ENCODE measurements around the gene HOXD8. TPM values are rescaled to one million over a fixed set of nuclear protein-coding genes. Genes with fewer than 3 reads are reported as not detected.

Gene HOXD8
- total and polyA plus RNA-seq, 9 of the 15 experiments (the other 6 are each of a cell fraction or from before 2014, with no cell fraction given) = 0.04 to 0.15 TPM; not detected in 7

DNA sequence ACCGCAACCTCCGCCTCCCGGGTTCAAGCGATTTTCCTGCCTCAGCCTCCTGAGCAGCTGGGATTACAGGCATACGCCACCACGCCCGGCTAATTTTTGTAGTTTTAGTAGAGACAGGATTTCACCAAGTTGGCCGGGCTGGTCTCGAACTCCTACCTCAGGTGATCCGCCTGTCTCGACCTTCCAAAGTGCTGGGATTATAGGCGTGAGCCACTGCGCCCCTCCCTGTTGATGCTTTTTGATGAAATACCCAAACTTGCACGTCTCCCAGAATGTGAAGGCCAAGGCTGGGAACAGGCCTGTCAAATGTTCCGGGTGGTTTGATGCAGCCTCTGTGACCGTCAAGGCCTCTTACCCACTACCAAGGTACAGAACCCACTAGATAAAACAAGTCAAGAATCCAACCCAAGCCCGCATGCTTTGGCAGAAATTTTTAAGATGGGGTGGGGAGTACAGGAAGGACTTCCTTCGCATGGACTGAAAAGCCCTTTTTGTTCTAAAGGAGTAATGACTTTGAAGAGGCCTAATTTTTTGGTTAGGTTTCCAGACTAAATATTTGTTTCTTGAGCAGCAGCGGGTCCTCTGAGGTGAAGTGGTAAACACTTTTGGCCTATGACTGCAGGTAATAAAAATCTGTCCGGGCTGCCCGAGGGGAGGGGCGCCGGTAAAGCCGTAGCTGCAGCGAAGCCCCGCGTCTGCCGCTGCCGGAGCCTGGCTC, 42.0 kb upstream of the HOXD8 start (continued):
- TF ChIP-seq, protein P1, sequence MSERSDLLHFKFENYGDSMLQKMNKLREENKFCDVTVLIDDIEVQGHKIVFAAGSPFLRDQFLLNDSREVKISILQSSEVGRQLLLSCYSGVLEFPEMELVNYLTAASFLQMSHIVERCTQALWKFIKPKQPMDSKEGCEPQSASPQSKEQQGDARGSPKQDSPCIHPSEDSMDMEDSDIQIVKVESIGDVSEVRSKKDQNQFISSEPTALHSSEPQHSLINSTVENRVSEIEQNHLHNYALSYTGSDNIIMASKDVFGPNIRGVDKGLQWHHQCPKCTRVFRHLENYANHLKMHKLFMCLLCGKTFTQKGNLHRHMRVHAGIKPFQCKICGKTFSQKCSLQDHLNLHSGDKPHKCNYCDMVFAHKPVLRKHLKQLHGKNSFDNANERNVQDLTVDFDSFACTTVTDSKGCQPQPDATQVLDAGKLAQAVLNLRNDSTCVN (CRISPR knock-in tag; IDR thresholded peaks at IDR 0.05) = no peak

DNA sequence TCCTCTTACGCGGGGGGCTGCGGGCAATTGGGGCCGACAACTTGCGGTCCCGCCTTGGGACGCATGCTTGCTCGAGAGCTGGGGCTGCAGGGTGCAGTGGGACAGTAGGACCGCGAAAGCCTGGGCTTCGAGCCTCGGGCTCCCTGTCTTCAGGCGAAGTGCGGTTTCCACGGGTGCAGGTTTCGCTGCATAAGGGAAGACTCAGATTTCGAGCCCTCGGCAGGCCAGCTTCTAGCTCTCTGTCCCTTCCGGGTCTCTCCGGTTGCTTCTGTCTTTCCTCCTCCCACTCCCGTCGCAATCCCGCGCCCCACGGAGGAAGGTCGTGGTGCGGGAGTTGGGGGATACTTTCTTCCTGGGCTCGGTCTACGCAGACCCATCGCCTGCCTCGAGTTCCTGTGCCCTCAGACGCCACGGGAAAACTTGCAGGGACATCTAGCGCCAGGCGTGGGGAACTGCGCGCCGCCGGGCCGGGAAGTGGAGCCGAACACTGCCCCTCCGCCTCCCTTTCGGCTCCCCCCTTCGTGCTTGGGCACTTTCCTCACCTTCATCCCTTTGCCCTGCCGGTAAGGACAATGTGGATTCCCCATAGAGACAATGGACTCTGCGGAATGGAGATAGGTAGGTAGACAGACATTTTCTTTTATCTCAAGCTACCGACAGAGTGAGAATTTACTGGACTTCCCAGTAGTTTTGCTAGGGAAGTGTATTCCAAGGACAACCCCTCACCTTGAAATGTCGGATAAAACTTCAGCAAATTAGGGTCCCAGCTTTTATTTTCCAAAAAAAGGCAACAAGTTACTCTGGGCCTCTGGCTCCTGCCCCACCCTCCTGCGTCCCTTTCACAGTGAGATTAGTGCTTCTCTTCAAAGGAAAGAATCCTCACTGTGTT, 41.2 kb upstream of the HOXD8 start:
- ChIA-PET CTCF (ENCODE audit: low intra/inter-chr PET ratio) (interaction anchor here (1.0 to 1.5 kb wide), 4 partner anchors 10 to 722 kb away, joined by 3 to 8 read pairs (median 4); no protein-coding TSS in a partner anchor), POLR2A (interaction anchor here (0.6 kb wide), 1 partner anchor 162 kb away, joined by 3 read pairs; no protein-coding TSS in a partner anchor)
- intact Hi-C loops (cut with micrococcal nuclease) = no loop called here
- Histone ChIP-seq H3K9ac (ENCODE audit: insufficient read depth in 1 of 2, low read depth in 2 of 2, low read length in 2 of 2) (0 out of 4 replicates have a peak overlapping the region, but pooled peaks of 1 of the 2 experiments have one; percentile 31), H3K79me2 (ENCODE audit: control insufficient read depth, insufficient read depth, low read length) (no peaks in the 10 kb centered on the region), H3K4me3 (no peak overlapping the region), H4K20me1 (replicated peaks; ENCODE audit: control insufficient read depth, insufficient read depth, low read length) (peaks cover 5% of the 10 kb centered on the region; the same call in 1 of the 2 replicates), H3K36me3 (ENCODE audit: control insufficient read depth, insufficient read depth, low read length) (no peaks in the 10 kb centered on the region), H3K27me3 (ENCODE audit: control insufficient read depth in 2 of 2, insufficient read depth in 2 of 2, low read length in 2 of 2) (peaks cover 70 to 86% of the 10 kb centered on the region in 2 experiments), H2AFZ (ENCODE audit: low read depth, low read length) (peak overlapping the region; percentile 72), H3K9me1 (ENCODE audit: control insufficient read depth, insufficient read depth, low read length) (no peaks in the 10 kb centered on the region), H3K4me2 (ENCODE audit: insufficient read depth, low read length) (peak overlapping the region; percentile 30; the same call in 1 of the 2 replicates), H3K9me3 (replicated peaks; ENCODE audit: control insufficient read depth, insufficient read depth, low read depth, low read length) (no peaks in the 10 kb centered on the region; the same call in 1 of the 2 replicates), H3K27ac (ENCODE audit: extremely low read depth, low read depth, low read length) (no peak overlapping the region), H3K4me1 (replicated peaks in 1 of 2; ENCODE audit: control insufficient read depth in 2 of 2, insufficient read depth in 2 of 2, low read length in 2 of 2) (peaks cover 0 to 29% of the 10 kb centered on the region in 2 experiments; a peak in 2 of 5 replicates)
- DNase-seq (ENCODE audit: extremely low read depth in 1 of 4, low spot score in 3 of 4) = peak; percentile 39 to 71 (median 56)
- FAIRE-seq = no peak
- ATAC-seq = peak; percentile 93
- 15% methylated on average over 48 of the region's 49 CpGs for WGBS (ENCODE audit: insufficient coverage, low coverage, missing lambda C conversion rate)
- no TSS peak for BruUV-seq (replicated peaks)
- in situ Hi-C loops (cut with MboI) = loop anchor here (10.0 to 25.0 kb wide), 2 partner anchors 663 to 1051 kb away; no protein-coding TSS in a partner anchor
- TF ChIP-seq, protein P2, sequence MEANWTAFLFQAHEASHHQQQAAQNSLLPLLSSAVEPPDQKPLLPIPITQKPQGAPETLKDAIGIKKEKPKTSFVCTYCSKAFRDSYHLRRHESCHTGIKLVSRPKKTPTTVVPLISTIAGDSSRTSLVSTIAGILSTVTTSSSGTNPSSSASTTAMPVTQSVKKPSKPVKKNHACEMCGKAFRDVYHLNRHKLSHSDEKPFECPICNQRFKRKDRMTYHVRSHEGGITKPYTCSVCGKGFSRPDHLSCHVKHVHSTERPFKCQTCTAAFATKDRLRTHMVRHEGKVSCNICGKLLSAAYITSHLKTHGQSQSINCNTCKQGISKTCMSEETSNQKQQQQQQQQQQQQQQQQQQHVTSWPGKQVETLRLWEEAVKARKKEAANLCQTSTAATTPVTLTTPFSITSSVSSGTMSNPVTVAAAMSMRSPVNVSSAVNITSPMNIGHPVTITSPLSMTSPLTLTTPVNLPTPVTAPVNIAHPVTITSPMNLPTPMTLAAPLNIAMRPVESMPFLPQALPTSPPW (CRISPR knock-in tag; IDR thresholded peaks at IDR 0.05) = peak; percentile 35; the same call in 1 of the 2 replicates
- TF ChIP-seq STAG1 (CRISPR knock-in tag; IDR thresholded peaks at IDR 0.05; ENCODE audit: borderline replicate concordance) = peak; percentile 71; the same call in 1 of the 2 replicates
- TF ChIP-seq, protein P3, sequence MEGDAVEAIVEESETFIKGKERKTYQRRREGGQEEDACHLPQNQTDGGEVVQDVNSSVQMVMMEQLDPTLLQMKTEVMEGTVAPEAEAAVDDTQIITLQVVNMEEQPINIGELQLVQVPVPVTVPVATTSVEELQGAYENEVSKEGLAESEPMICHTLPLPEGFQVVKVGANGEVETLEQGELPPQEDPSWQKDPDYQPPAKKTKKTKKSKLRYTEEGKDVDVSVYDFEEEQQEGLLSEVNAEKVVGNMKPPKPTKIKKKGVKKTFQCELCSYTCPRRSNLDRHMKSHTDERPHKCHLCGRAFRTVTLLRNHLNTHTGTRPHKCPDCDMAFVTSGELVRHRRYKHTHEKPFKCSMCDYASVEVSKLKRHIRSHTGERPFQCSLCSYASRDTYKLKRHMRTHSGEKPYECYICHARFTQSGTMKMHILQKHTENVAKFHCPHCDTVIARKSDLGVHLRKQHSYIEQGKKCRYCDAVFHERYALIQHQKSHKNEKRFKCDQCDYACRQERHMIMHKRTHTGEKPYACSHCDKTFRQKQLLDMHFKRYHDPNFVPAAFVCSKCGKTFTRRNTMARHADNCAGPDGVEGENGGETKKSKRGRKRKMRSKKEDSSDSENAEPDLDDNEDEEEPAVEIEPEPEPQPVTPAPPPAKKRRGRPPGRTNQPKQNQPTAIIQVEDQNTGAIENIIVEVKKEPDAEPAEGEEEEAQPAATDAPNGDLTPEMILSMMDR (IDR thresholded peaks at IDR 0.05 in 2 of 3, conservative IDR thresholded peaks at IDR 0.05 in 1 of 3; ENCODE audit: insufficient read depth in 2 of 3, low read depth in 1 of 3, low read length in 3 of 3) = peak; percentile 81 to 82 (median 81)
- TF ChIP-seq, protein P4, sequence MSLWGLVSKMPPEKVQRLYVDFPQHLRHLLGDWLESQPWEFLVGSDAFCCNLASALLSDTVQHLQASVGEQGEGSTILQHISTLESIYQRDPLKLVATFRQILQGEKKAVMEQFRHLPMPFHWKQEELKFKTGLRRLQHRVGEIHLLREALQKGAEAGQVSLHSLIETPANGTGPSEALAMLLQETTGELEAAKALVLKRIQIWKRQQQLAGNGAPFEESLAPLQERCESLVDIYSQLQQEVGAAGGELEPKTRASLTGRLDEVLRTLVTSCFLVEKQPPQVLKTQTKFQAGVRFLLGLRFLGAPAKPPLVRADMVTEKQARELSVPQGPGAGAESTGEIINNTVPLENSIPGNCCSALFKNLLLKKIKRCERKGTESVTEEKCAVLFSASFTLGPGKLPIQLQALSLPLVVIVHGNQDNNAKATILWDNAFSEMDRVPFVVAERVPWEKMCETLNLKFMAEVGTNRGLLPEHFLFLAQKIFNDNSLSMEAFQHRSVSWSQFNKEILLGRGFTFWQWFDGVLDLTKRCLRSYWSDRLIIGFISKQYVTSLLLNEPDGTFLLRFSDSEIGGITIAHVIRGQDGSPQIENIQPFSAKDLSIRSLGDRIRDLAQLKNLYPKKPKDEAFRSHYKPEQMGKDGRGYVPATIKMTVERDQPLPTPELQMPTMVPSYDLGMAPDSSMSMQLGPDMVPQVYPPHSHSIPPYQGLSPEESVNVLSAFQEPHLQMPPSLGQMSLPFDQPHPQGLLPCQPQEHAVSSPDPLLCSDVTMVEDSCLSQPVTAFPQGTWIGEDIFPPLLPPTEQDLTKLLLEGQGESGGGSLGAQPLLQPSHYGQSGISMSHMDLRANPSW (CRISPR knock-in tag; IDR thresholded peaks at IDR 0.05) = no peak
- TF ChIP-seq HDAC2 (IDR thresholded peaks at IDR 0.05) = no peak
- no peak for TF ChIP-seq SMARCC2 (IDR thresholded peaks at IDR 0.05; ENCODE audit: low read depth)

Data from K562 (cell line).